Measurements from ENCODE around the gene UGT1A8.

GRCh38 chr2:233754872-233755611 is 137.6 kb downstream of the UGT1A8 start:
- TF ChIP-seq CTCF (IDR thresholded peaks at IDR 0.05; ENCODE audit: low read depth, low read length) (no peak), EZH2phosphoT487 (IDR thresholded peaks at IDR 0.05; ENCODE audit: low read depth) (no peak)

Data from OCI-LY3 (cell line).